GM12891 (cell line): ENCODE results near the gene TNKS2.

Source experiments
- POLR2A ChIP-seq: IDR thresholded peaks from 2 replicates; pipeline ENCODE4 v1.6.1; 2011; ENCODE audit warnings: low read depth, low read length, control low read depth
- POLR2AphosphoS5 ChIP-seq: IDR thresholded peaks from 2 replicates; pipeline ENCODE4 v1.6.1; 2011; ENCODE audit warnings: low read depth, low read length, control low read depth
- TAF1 ChIP-seq: IDR thresholded peaks from 2 replicates; pipeline ENCODE4 v1.6.1; 2011; ENCODE audit warnings: low read depth, low read length, control low read depth

DNA sequence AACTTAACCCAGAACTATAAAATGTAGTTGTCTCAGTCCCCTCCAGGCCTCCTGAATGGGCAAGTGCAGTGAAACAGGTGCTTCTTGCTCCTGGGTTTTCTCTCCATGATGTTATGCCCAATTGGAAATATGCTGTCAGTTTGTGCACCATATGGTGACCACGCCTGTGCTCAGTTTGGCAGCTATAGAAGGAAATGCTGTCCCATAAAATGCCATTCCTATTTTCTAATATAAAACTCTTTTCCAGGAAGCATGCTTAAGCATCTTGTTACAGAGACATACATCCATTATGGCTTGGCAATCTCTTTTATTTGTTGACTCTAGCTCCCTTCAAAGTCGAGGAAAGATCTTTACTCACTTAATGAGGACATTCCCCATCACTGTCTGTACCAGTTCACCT is 65.9 kb downstream of the TNKS2 start:
- TF ChIP-seq POLR2A (no peak), POLR2AphosphoS5 (no peak), TAF1 (no peak)
